Liver (tissue), 9 donors: ENCODE results near the gene ABCA8. TPM values are rescaled to one million over a fixed set of nuclear protein-coding genes. Genes with fewer than 3 reads are reported as not detected.

ENCODE experiments used
- DNase-seq: peaks from one replicate; pipeline ENCODE4 v3.0.0-alpha.2; 2017; ENCODE audit warnings: low spot score
- H3K27ac ChIP-seq, 2 donors: one replicate each; pipeline ENCODE4 v1.7.0; 2013; ENCODE audit warnings: inconsistent platforms in 2 of 2, low read length in 2 of 2, control low read depth in 1 of 2, low read depth in 1 of 2, mild to moderate bottlenecking in 1 of 2
- H3K27me3 ChIP-seq, 4 donors: one replicate each; pipeline versions ENCODE4 v1.6.1 to v1.7.0; 2013; ENCODE audit warnings: low read length in 3 of 4, inconsistent platforms in 1 of 4, mild to moderate bottlenecking in 1 of 4, moderate library complexity in 1 of 4; ENCODE audit not compliant: control insufficient read depth in 4 of 4, insufficient read depth in 4 of 4
- H3K36me3 ChIP-seq, 4 donors: one replicate each; pipeline versions ENCODE4 v1.6.1 to v1.7.0; 2013; ENCODE audit warnings: low read length in 3 of 4, mild to moderate bottlenecking in 3 of 4, low read depth in 1 of 4, moderate library complexity in 1 of 4; ENCODE audit not compliant: control insufficient read depth in 4 of 4, insufficient read depth in 3 of 4
- H3K4me1 ChIP-seq, 4 donors: one replicate each; pipeline versions ENCODE4 v1.6.1 to v1.7.0; 2013; ENCODE audit warnings: low read length in 3 of 4, mild to moderate bottlenecking in 3 of 4, moderate library complexity in 1 of 4; ENCODE audit not compliant: control insufficient read depth in 4 of 4, insufficient read depth in 4 of 4
- H3K4me3 ChIP-seq, 3 donors: one replicate each; pipeline versions ENCODE4 v1.6.1 to v1.7.0; 2013; ENCODE audit warnings: low read length in 3 of 3, control low read depth in 1 of 3, low read depth in 1 of 3, mild to moderate bottlenecking in 1 of 3
- H3K9ac ChIP-seq, 2 donors: one replicate each; pipeline ENCODE4 v1.7.0; 2013; ENCODE audit warnings: low read length in 2 of 2, mild to moderate bottlenecking in 2 of 2, moderate library complexity in 2 of 2, control low read depth in 1 of 2, low read depth in 1 of 2
- H3K9me3 ChIP-seq, 4 donors: one replicate each; pipeline versions ENCODE4 v1.6.1 to v1.7.0; 2013; ENCODE audit warnings: low read length in 3 of 4; ENCODE audit not compliant: control insufficient read depth in 4 of 4
- EGR1 ChIP-seq, 2 donors: IDR thresholded peaks; 2 replicates each; pipeline ENCODE4 v1.6.1; 2016 to 2018; ENCODE audit warnings: antibody characterized with exemption in 2 of 2, low read depth in 2 of 2
- FOXA1 ChIP-seq: IDR thresholded peaks from 2 replicates; pipeline ENCODE4 v1.6.1; 2016; ENCODE audit warnings: antibody characterized with exemption
- HNF4A ChIP-seq, 2 donors: conservative IDR thresholded peaks; 2 replicates each; pipeline ENCODE4 v1.6.1; 2016; ENCODE audit warnings: antibody characterized with exemption in 2 of 2, mild to moderate bottlenecking in 2 of 2
- HNF4G ChIP-seq: IDR thresholded peaks from 2 replicates; pipeline ENCODE4 v1.6.1; 2016; ENCODE audit warnings: antibody characterized with exemption
- JUND ChIP-seq, 2 donors: IDR thresholded peaks; 2 replicates each; pipeline ENCODE4 v1.6.1; 2016; ENCODE audit warnings: antibody characterized with exemption in 2 of 2
- NR2F2 ChIP-seq: IDR thresholded peaks from 2 replicates; pipeline ENCODE4 v1.6.1; 2016; ENCODE audit warnings: antibody characterized with exemption
- RAD21 ChIP-seq, 2 donors: IDR thresholded peaks; 2 replicates each; pipeline ENCODE4 v1.6.1; 2016; ENCODE audit warnings: antibody characterized with exemption in 2 of 2, mild to moderate bottlenecking in 2 of 2
- RXRA ChIP-seq, 2 donors: IDR thresholded peaks; 2 replicates each; pipeline ENCODE4 v1.6.1; 2017 to 2018; ENCODE audit warnings: antibody characterized with exemption in 2 of 2, mild to moderate bottlenecking in 1 of 2
- SP1 ChIP-seq: IDR thresholded peaks from 2 replicates; pipeline ENCODE4 v1.6.1; 2018; ENCODE audit warnings: antibody characterized with exemption, mild to moderate bottlenecking
- TAF1 ChIP-seq: conservative IDR thresholded peaks from 2 replicates; pipeline ENCODE4 v1.6.1; 2016; ENCODE audit warnings: antibody characterized with exemption, mild to moderate bottlenecking
- WGBS: extraction: QIAGEN DNeasy Blood & Tissue Kit; methylation state at CpG from one replicate; pipeline ENCODE4 v1.1.7; 2013; 5-methylcytosine and 5-hydroxymethylcytosine counted together
- polyA plus RNA-seq, 2 donors: library from polyadenylated mRNA; stranded (reverse) in 1 of 2; unstranded in 1 of 2; fragments of 200-250 nt in 1 of 2; fragments of >200 nt in 1 of 2; fragmentation: Nextera tagmentation in 1 of 2; extraction: Ambion mirVana in 1 of 2; gene quantifications; one replicate each; pipeline versions ENCODE4 v1.2.1 to v1.2.3, GENCODE V29; 2013 to 2015
- total RNA-seq, 2 donors: library from RNA; depleted of rRNA; stranded (reverse); fragments of >200 nt; gene quantifications; one replicate each; pipeline ENCODE4 v1.2.3, GENCODE V29; 2014
- TF ChIP-seq, protein P1 (sequence below): IDR thresholded peaks from 2 replicates; pipeline ENCODE4 v1.6.1; 2016; ENCODE audit warnings: antibody characterized with exemption
- TF ChIP-seq, protein P2 (sequence below): IDR thresholded peaks from 2 replicates; pipeline ENCODE4 v1.6.1; 2016; ENCODE audit warnings: antibody characterized with exemption
- TF ChIP-seq, protein P3 (sequence below): fragments of 150-350 bp; IDR thresholded peaks from 2 replicates; pipeline ENCODE4 v1.5.1; 2017; ENCODE audit warnings: improper control_type of control experiment, low read depth, low read length; ENCODE audit not compliant: missing input control
- donor health status: healthy.
- donor health status: healthy.
- donor health status: healthy.
- donor health status: healthy.
- donor health status: healthy.

Gene ABCA8
- total and polyA plus RNA-seq, 4 donors: 9.3 to 72.2 (median 14.0) TPM

- Histone ChIP-seq H3K4me1 (no peaks in the 10 kb centered on the region), H3K36me3 (peaks cover 2 to 54% (median 37%) of the 10 kb centered on the region in 4 donors), H3K9ac (no peak overlapping the region), H3K9me3 (no peaks in the 10 kb centered on the region), H3K27ac (no peak overlapping the region), H3K27me3 (no peaks in the 10 kb centered on the region), H3K4me3 (no peak overlapping the region)
- 82% methylated on average over 3 of the region's 3 CpGs for WGBS
- TF ChIP-seq HNF4A (conservative IDR thresholded peaks at IDR 0.05) (no peak), FOXA1 (no peak), JUND (IDR thresholded peaks at IDR 0.05) (no peak), EGR1 (IDR thresholded peaks at IDR 0.05; ENCODE audit: low read depth in 2 of 2) (no peak), RAD21 (IDR thresholded peaks at IDR 0.05) (no peak), TAF1 (no peak)
- TF ChIP-seq, protein P1, sequence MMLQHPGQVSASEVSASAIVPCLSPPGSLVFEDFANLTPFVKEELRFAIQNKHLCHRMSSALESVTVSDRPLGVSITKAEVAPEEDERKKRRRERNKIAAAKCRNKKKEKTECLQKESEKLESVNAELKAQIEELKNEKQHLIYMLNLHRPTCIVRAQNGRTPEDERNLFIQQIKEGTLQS: no peak
- TF ChIP-seq, protein P2, sequence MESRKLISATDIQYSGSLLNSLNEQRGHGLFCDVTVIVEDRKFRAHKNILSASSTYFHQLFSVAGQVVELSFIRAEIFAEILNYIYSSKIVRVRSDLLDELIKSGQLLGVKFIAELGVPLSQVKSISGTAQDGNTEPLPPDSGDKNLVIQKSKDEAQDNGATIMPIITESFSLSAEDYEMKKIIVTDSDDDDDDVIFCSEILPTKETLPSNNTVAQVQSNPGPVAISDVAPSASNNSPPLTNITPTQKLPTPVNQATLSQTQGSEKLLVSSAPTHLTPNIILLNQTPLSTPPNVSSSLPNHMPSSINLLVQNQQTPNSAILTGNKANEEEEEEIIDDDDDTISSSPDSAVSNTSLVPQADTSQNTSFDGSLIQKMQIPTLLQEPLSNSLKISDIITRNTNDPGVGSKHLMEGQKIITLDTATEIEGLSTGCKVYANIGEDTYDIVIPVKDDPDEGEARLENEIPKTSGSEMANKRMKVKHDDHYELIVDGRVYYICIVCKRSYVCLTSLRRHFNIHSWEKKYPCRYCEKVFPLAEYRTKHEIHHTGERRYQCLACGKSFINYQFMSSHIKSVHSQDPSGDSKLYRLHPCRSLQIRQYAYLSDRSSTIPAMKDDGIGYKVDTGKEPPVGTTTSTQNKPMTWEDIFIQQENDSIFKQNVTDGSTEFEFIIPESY: no peak
- DNase-seq: no peak
Observed at GRCh38 chr17:68886401-68886800, 68.8 kb downstream of the ABCA8 start.

DNA sequence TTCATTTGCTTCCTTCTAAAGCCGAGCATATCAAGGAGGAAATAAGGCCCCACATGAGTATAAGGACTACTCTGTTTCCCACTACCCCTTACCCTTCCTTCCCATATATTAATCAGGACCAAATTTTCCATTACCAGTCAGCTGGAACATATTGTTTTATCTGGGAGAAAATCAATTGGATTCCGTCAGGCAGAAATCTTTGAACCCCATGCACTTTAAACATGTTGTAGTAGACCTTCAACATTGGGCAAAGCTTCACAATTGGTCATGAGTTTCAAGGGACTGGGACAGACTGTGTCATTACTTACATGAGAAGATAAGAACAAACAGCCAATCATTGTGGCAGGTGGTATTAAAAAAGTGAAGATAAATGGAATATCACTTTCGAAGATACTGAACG, 70.3 kb downstream of the ABCA8 start:
- Histone ChIP-seq H3K9me3 (peaks cover 0 to 8% (median 8%) of the 10 kb centered on the region in 4 donors), H3K9ac (no peak overlapping the region), H3K27ac (peak overlapping the region in 1 of 2 donors; percentile 64), H3K4me1 (no peaks in the 10 kb centered on the region), H3K4me3 (no peak overlapping the region), H3K27me3 (no peaks in the 10 kb centered on the region), H3K36me3 (peaks cover 2 to 61% (median 50%) of the 10 kb centered on the region in 4 donors)
- DNase-seq: no peak
- TF ChIP-seq SP1: peak; percentile 76
- peak; percentile 19 to 42 for TF ChIP-seq RAD21 (IDR thresholded peaks at IDR 0.05)
- peak; percentile 82 to 89 for TF ChIP-seq HNF4A (conservative IDR thresholded peaks at IDR 0.05)
- peak; percentile 66 to 69 for TF ChIP-seq RXRA (IDR thresholded peaks at IDR 0.05)
- TF ChIP-seq HNF4G: peak; percentile 72
- TF ChIP-seq EGR1 (IDR thresholded peaks at IDR 0.05; ENCODE audit: low read depth in 2 of 2): peak; percentile 37 to 54
- TF ChIP-seq, protein P3, sequence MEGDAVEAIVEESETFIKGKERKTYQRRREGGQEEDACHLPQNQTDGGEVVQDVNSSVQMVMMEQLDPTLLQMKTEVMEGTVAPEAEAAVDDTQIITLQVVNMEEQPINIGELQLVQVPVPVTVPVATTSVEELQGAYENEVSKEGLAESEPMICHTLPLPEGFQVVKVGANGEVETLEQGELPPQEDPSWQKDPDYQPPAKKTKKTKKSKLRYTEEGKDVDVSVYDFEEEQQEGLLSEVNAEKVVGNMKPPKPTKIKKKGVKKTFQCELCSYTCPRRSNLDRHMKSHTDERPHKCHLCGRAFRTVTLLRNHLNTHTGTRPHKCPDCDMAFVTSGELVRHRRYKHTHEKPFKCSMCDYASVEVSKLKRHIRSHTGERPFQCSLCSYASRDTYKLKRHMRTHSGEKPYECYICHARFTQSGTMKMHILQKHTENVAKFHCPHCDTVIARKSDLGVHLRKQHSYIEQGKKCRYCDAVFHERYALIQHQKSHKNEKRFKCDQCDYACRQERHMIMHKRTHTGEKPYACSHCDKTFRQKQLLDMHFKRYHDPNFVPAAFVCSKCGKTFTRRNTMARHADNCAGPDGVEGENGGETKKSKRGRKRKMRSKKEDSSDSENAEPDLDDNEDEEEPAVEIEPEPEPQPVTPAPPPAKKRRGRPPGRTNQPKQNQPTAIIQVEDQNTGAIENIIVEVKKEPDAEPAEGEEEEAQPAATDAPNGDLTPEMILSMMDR: no peak
- no peak for TF ChIP-seq NR2F2
- TF ChIP-seq JUND (IDR thresholded peaks at IDR 0.05): peak in 1 of 2 donors; percentile 27
- TF ChIP-seq, protein P2: peak; percentile 19
- WGBS: 81% methylated on average over 4 of the region's 4 CpGs
